HEK293 (cell line): ENCODE measurements around the gene HAUS8.

Experiments used
- CTCF ChIP-seq: fragments of 450-650 bp; formaldehyde crosslinking; IDR thresholded peaks from 2 replicates; pipeline ENCODE4 v1.5.1; 2016; ENCODE audit warnings: missing biosample characterization, missing genetic modification characterization
- PATZ1 ChIP-seq: fragments of 450-650 bp; formaldehyde crosslinking; IDR thresholded peaks from 2 replicates; pipeline ENCODE4 v1.5.1; 2016; ENCODE audit warnings: missing biosample characterization, missing genetic modification characterization
- TCF7L2 ChIP-seq: IDR thresholded peaks from 2 replicates; pipeline ENCODE4 v1.6.1; 2011; ENCODE audit warnings: low read depth, mild to moderate bottlenecking, inconsistent platforms, low read length, moderate library complexity, borderline replicate concordance
- ZIC2 ChIP-seq: fragments of 450-650 bp; formaldehyde crosslinking; IDR thresholded peaks from 2 replicates; pipeline ENCODE4 v1.5.1; 2016; ENCODE audit warnings: missing biosample characterization, missing genetic modification characterization
- ZNF513 ChIP-seq: fragments of 450-650 bp; IDR thresholded peaks from 2 replicates; pipeline ENCODE4 v1.5.1; 2018; ENCODE audit warnings: missing biosample characterization, missing genetic modification characterization

- TF ChIP-seq PATZ1 (tag by site-specific recombination), result no peak
- TF ChIP-seq ZIC2 (tag by site-specific recombination), result no peak
- no peak for TF ChIP-seq TCF7L2
- TF ChIP-seq CTCF (tag by site-specific recombination), result no peak
- no peak for TF ChIP-seq ZNF513
These were observed 46.6 kb upstream of the HAUS8 start for GRCh38 chr19:17121736-17122293.
